ENCODE data around the gene PDE9A. TPM values are rescaled to one million over a fixed set of nuclear protein-coding genes. Genes with fewer than 3 reads are reported as not detected.
A peak's percentile ranks its signal among the peaks of the same experiment; 100 is the strongest.

PDE9A gene
- polyA plus RNA-seq, 10 donors: 6.7 to 10.7 (median 8.5) TPM

- DNase-seq: no peak
Measured at GRCh38 chr21:42736646-42737350, 83.4 kb downstream of the PDE9A start.

- peak in 1 of 3 donors; percentile 57 for DNase-seq
Measured at GRCh38 chr21:42737951-42738590, 84.7 kb downstream of the PDE9A start.

- no peak for DNase-seq
Measured at GRCh38 chr21:42739061-42739931, 85.9 kb downstream of the PDE9A start.

- DNase-seq: no peak
Measured at GRCh38 chr21:42740405-42740909, 87.0 kb downstream of the PDE9A start.

- DNase-seq: no peak
Measured at GRCh38 chr21:42741066-42741465, 87.6 kb downstream of the PDE9A start.

GRCh38 chr21:42744520-42745445 is 91.4 kb downstream of the PDE9A start:
- no peak for DNase-seq

- DNase-seq: no peak
Measured at GRCh38 chr21:42745511-42746239, 92.3 kb downstream of the PDE9A start.

DNA sequence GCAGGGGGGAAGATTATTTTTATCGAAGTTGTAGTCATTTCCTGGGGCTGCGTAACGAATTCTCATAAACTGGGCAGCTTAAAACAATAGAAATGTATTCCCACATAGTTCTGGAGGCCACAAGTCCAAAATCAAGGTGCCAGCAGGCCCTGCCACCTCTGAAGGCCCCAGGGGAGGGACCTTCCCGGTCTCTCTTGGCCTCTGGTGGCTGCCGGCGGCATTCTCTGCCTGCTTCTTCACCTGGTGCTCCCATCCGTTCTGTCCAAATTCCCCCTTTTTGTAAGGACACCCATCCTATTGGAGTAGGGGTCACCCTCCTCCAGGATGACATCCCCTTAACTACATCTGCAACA is 92.8 kb downstream of the PDE9A start:
- DNase-seq: no peak

DNA sequence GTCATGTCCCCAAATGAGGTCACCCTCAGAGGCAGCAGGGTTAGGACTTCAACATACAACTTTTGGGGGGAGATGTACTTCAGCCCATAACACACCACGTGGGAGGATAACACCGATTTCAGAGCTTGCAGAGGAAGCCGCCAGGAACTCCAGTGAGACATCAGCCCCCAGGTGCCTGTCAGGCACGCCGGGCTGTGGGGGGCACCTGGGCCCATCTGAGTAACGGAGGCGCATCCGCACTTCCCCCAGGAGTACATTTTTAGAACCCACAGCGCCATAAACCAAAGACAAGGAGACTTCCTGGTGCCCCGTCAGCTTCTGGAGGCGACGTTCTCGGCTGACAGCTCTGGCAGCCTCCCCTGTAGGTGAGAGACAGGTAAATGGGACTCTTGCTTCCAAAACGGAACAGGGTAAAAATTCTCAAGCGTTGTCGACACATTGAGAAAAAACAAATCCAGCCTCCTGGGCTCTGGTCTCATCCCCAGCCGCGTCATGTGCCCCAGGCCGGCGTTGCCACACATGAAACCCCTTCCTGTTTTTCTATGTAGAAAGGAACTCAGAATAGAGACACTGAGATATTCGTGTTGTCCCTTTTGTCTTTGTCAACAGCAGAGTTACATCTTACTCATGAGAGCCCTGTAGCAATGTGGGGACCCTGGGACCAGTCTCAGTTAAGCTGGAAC is 93.3 kb downstream of the PDE9A start:
- DNase-seq: peak in 1 of 3 donors; percentile 26

- DNase-seq: no peak
Measured at GRCh38 chr21:42747276-42747701, 93.9 kb downstream of the PDE9A start.

- no peak for DNase-seq
Measured at GRCh38 chr21:42747746-42748351, 94.4 kb downstream of the PDE9A start.

- DNase-seq: no peak
Measured at GRCh38 chr21:42748620-42749176, 95.3 kb downstream of the PDE9A start.

- DNase-seq: no peak
Measured at GRCh38 chr21:42750737-42751530, 97.5 kb downstream of the PDE9A start.

- DNase-seq: no peak
Measured at GRCh38 chr21:42751866-42752265, 98.4 kb downstream of the PDE9A start.

- DNase-seq: no peak
Measured at GRCh38 chr21:42753804-42754203, 100.4 kb downstream of the PDE9A start.

DNA sequence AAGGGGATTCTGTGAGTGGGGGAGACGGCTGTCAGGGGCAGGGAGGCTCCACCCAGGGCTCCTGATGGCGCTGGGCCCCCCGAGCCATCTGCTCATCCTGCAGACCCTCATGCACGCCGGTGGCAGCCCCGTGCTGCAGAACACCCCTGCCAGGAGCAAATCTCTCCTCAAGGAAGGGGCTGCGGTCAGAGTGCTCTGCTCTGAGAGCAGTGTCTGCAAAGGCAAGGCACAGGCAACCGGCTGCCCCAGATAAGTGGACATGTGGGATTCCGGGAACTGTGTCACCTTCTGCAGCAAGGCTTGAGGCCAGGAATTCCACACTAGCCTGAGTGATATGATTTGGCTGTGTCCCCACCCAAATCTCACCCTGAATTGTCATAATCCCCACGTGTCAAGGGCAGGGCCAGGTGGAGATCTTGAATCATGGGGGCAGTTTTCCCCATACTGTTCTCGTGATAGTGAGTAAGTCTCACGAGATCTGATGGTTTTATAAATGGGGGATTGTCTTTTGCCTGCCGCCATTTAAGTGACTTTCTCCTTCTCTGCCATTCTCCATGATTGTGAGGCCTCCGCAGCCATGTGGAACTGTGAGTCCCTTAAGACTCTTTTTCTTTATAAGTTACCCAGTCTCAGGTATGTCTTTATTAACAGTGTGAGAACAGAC is 101.0 kb downstream of the PDE9A start:
- no peak for DNase-seq

GRCh38 chr21:42755031-42755665 is 101.7 kb downstream of the PDE9A start:
- DNase-seq: no peak

Measured in muscle of back (tissue), 11 donors.